GM19397 (cell line): ENCODE measurements around the gene CMAS.
"Not testable (repeated sequence)": the region's sequence is repeated elsewhere in the genome, so short reads cannot be mapped to it uniquely, and the experiment has no call there.

Source experiments
- ATAC-seq: cut with Tn5 transposase; IDR thresholded peaks from one replicate; pipeline ENCODE4 v1.9.1; 2021; ENCODE audit warnings: mild to moderate bottlenecking, moderate library complexity; ENCODE audit not compliant: unreplicated experiment

The CMAS gene

DNA sequence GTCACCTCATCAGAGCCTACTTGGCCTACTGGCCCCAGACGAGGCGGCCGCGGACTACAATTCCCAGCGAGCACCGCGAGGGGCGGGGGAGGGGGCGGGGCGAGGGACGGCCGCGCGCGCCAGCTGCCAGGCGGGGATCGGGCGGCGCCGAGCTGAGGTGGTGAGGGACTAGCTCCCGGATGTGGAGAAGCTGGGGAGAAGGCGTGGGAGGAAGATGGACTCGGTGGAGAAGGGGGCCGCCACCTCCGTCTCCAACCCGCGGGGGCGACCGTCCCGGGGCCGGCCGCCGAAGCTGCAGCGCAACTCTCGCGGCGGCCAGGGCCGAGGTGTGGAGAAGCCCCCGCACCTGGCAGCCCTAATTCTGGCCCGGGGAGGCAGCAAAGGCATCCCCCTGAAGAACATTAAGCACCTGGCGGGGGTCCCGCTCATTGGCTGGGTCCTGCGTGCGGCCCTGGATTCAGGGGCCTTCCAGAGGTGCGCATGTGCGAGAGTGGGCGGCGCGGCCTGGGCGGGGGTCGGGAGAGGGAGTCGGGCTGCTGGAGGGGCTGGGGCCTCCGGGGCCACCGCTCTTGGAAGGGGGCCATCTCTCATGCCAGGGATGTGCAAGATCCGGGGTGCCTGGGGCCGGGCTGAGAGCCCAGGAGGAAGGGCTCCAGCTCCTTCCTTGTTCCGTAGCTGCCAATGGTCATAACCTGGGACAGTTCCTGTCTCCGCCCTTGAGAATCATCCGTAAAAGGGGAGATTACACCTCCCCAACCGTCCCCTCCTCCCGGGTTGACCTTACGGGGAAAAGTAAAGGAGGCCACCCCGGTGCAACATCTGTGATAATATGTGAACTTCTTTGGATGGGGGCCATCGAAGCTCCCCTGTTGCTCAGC is at the start of gene CMAS:
CMAS (plus strand) TSS at position 129 of the 878 bp plus-strand sequence; CDS start at position 215, 86 bp downstream.
- ATAC-seq, result peak; percentile 95

DNA sequence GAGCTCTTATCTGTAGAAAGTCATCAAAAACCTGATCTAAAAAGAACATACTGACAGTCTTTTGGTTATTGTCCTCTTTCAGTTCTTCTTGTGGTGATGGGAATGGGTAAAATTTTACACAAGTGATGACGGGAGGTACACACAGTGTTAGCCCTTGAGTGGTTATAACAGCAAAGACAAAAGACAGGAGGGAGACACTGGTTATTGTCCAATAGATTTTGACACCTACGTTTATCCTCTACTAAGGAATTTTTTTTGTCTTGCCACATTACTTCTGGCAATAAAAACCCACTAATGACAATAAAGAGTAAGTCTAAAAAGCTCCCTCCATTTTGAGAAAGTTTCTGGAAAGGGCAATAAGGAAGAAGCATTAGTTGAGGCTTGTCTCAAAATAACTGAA is 47.7 kb upstream of the CMAS start:
- no peak for ATAC-seq

DNA sequence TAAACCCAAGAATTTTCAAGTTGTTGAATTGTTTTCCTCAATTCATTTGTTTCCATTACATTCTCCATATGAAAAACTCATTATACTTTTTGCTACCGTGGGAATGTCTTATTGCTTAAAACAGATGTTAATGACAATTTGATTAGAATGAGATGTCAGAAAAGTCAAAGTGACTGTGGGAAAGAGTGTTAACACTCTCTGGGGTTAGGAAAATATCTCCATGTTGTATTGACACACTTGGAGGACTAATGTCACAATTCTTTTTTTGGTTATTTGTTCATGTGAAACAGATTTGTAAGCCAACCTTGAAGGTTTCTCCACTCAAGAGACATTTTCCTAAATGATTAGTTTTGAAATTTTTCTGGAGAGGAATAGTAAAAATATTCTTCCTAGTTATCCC is 47.2 kb upstream of the CMAS start:
- ATAC-seq, result no peak

DNA sequence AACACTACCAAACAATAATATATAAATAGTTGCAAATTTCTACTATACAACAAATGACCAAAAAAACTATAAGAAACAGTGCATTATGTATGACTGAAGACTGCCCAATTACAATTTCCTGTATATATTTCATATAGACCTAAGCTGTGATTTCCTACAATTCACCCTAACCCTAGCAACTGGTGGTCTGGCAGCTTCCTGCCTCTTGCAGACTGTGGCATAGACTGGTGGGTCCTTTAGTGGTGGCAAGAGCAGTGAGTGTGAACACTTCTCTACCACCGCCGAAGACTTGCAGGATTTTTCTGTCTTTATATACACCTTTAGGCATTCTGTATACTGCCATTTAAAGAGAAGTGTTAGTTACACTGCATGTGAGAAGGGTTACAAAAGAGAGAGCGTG is 43.6 kb upstream of the CMAS start:
- ATAC-seq, result no peak

DNA sequence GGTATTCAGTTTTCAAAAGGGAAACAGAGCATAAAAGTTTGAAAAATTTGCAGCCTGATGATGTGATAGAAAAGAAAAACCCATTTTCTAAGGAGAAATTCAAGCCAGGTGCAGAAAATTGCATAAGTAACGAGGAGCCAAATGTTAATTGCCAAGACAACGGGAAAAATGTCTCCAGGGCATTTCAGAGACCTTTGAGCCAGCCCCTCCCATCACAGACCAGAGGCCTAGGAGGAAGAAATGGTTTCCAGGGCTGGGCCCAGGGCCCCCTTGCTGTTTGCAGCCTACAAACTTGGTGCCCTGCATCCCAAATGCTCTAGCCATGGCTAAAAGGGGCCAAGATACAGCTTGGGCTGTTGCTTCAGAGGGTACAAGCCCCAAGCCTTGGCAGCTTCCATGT is 38.2 kb upstream of the CMAS start:
- ATAC-seq, result not testable (repeated sequence)

DNA sequence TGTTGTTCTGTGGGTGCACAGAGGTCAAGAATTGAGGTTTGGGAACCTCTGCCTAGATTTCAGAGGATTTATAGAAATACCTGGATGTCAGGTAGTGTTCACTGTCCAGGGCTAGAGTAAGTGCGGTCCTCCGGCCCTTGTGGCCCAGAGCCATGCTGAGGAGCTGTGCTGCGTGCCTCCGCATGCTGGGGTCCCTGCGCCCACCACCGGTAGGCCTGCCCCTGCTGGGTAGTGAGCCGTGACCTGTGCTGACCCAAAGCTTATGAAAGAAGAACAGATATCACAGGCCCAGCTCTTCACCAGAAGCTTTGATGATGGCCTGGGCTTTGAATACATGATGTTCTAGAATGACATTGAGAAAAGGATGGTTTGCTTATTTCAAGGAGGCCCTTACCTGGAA is 37.8 kb upstream of the CMAS start:
- ATAC-seq, result no peak

DNA sequence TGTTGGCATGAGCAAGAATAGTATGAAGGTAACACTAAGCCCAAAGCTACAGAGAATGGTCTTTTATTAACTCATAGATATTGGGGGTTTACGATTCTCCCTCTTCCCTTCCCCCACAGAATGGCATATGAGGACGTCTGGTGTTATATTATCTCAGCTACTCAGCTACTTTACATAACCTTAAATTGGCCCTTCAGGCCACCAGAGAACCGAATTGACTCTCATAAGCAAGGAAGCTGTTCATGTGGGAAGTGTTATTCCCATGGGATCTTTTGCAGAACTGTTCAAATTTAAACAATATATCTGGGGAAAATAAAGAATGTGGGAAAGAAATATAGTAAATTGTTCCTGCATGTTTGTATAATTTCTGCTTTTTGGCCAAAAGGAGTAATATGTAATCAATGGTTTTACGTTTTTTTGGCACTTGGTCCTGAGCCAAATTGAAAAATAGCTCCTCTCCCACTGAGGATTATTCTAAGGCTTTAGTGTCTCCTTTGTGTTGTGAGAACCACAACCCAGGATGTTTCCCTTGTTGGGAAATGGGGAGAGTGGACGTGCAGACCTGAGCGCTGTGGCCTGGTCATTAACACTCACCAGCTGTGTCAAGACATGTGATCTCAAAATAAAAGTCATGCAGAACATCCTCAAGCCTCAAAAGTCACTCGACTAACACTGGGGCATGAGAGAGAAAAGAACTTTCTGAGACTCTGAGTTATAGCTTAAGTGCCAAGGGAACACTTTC is 31.8 kb upstream of the CMAS start:
- no peak for ATAC-seq

DNA sequence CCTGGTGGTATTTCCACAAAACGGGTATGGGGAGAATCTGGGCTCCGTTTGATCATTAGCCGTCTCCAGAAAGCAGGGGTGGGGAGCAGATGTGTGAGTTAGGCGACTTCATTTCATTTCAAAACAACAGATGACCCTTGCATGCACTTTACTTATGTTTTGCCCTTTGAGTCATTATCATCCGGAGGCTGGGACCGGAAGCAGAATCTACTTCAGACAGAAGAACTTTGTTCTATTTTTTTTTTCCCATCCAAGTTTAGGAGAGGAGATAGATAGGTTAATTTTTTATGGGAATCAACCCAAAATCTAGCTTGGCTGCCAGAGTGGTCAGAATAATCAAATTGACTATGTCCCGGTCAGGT is 31.3 kb upstream of the CMAS start:
- ATAC-seq, result no peak

DNA sequence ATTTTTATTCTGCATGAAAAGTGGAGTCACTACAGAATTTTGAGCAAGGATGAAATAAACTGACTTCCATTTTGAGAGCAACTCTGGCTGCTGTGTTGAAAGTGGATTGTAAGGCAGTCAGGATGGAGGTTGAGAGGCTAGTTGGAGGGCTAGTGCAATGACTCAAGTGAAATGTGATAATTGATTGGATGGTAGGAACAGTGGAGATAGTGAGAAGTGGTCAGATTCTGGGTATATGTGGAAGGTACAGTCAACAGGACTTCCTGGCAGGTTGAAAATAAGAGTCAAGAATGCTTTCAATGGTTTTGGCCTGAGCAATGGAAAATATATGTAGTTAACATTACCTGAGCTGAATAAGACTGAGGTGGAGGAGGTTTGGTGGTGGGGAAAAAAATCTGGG is 29.0 kb upstream of the CMAS start:
- ATAC-seq, result no peak

DNA sequence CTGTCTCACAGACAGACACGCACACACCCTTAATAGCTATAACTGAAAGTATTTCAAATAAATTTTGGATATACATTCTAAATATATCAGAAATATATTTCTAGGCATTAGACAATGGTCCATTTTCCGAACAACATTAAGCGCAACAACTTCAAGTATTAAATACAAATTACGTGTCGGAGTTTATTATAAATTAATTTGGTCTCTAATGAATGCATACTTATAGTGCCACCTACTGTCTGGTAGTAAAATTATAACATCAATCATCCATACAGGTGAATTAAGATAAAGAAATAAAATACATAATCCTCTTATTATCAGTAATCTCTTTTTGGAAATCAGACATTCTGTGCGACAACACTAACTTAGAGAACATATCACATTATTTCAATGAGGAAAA is 27.2 kb upstream of the CMAS start:
- no peak for ATAC-seq

DNA sequence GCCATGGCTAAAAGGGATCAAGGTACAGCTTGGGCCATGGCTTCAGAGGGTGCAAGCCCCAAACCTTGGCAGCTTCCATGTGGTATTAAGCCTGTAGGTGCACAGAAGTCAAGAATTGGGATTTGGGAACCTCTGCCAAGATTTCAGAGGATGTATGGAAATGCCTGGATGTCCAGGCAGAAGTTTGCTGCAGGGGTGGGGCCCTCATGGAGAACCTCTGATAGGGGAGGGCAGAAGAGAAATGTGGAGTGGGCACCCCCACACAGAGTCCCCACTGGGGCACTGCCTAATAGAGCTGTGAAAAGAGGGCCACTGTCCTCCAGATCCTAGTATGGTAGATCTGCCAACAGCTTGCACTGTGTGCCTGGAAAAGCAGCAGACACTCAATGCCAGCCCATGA is 22.5 kb upstream of the CMAS start:
- ATAC-seq, result not testable (repeated sequence)

DNA sequence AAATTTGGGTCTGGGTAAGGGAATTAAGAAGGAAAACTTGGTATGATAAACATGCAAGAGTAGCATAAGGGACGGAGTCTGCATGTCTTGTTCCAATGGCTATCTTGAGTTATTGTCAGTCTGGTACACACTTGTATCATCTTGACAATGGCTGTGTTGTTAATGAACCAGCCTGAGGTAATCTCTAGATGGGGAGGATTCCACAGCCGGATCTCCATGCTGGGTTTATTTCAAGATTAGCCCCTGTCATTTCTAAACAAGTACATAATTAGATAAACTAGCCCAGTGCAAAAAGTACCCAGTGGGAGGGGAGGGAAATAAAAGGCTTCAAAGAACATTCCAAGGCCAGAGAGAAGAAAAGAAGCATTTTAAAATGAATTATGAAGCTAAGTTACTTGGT is 16.5 kb upstream of the CMAS start:
- ATAC-seq, result no peak

DNA sequence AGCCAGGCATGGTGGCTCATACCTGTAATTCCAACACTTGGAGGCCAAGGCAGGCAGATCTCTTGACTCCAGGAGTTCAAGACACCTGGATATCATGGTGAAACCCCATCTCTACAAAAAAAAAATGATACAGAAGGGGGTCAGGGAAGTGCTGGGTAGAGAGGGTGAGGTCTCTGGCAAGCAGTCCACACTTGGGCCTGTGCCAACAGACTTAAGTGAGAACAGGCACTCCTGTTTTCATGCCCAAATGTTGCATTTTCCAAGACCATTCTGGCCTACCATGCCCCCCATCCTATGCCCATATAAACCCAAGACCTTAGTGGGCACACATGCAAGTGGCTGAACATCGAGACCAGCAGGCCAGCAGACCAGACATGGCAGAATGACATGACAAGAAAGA is 16.0 kb upstream of the CMAS start:
- no peak for ATAC-seq

DNA sequence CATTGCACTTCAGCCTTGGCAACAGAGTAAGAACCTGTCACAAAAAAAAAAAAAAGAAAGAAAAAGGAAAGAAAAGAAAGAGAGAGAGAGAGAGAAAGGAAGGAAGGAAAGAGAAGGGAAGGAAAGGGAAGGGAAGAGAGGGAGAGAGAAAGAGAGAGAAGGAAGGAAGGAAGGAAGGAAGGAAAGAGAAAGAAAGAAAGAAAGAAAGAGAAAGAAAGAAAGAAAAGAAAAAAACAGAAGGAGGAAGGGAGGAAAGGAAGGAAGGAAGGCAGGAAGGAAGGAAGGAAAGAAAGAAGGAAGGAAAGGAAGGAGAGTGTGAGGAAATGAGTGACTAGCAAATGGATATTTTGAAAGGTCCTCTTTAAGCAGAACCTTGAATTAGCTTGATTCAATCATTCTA is 13.3 kb upstream of the CMAS start:
- ATAC-seq, result no peak

DNA sequence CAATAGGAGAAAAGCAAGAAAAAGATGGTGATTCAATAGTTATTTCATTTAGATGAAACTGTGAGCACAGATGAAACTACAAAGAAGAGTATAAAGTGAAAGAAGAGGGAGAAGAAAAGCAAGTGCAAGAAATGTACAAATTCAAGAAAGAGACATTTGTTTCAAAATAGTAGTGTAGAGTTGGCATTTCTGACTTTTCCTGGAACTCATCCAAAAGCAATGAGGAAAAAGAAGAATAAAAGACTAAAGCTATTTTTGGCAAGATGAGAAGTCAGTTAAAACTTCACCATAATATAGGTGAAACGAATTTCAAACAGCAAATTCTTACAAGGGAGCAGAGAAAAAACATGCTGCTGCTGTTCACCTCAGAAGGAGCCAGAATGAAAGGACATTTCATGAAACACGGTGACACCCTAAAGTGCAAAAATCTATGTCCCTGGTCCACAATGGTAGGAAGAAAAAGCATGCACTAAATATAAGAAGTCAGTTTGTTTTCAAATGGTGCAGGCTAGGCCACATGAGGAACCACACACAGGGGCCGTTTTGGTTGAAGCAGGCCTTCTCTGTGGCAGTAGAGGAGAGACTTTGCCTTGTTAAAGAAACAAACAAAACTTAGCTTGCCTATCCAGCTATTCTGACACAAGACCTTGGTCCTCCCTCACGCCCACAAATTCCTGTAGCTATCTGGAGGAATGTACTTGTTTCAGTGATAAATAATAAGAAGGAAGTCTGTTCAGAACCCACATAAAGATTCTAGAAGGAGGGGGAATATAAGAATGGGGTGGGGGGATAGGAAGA is 11.1 kb upstream of the CMAS start:
- ATAC-seq, result no peak

DNA sequence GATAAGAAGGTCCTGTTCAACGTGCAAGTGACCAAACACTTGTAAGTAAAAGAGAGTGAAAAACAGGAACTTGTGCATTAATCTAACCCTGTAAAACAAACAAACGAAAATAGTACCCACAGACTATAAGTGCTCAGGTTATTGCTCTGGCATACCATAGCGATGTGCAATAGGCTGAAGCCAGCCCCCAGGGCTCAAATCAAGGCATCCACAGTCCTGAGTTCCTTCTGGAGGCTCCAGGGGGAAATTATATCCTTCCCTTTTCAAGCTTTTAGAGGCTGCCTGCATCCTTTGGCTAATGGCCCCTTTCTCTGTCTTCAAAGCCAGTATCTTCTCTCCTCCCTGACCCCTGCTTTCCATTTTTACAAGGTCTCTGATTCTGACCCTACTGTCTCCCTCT is 8.1 kb upstream of the CMAS start:
- ATAC-seq, result no peak

DNA sequence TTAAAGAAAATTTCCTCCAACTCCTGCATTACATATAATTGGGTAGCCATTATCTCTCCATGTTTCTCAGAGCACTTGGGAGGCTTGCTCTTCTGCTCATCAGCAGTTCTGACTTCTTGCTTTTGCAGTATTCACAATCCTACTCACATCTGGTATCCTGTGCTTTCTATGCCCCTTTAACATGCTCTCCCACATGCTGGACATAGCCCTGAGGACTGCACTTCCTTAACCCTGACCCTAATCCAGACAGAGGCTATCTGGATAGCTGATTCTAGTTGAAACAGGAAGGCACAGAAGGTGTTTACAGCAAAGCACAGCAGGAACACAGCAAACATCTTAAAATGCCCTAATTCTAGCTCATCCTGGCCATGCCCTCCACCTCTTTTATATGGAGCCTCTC is 7.3 kb upstream of the CMAS start:
- ATAC-seq, result no peak

DNA sequence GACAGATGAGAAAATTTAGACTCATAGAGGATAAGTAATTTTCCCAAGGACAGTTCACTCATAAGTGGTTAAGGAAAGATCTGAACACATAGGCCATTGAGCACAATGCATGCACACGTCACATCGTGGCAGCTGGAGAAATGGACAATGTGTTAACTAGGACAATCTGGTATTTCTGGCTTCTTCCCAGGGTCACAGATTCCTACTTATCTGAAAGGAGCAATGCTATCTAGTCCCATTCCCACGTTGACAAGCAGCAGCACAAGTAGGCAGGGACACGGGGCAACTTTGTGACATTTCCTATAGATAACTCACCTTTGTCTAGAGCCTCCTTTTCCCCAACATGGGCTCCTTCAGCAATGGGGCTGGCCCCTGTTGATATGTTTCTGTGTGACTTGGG is 6.7 kb upstream of the CMAS start:
- ATAC-seq, result no peak

DNA sequence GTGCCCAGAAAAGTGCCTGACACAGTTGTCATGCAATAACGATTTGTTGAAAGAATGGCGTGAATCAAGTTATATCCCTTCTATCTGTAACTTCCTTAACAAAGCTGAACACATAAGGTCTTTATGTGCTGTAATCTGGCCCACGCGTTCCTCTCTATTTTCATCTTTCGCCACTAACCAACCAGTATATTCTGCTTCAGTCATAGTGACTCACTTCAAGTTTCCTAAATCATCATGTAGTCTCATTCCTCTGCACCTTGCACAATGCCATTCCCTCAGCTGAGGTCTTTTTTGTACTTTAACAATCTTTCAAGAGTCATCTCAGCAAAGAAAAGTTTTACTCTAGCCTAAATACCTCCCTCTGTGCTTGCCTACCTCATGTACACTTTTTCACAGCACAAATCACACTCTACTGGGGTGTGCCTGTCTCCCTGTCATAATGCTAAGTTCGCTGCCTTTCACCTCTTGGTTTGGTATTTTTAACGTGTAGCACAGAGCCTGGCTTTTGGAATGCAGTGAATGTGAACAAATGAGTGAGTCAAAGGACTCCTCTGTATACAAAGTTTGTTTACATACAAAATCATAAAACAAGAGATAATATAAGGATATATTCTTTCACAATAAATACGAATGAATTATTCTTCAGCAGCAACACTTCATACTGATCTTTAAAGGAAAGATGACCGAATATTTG is 2.9 kb upstream of the CMAS start:
- no peak for ATAC-seq

DNA sequence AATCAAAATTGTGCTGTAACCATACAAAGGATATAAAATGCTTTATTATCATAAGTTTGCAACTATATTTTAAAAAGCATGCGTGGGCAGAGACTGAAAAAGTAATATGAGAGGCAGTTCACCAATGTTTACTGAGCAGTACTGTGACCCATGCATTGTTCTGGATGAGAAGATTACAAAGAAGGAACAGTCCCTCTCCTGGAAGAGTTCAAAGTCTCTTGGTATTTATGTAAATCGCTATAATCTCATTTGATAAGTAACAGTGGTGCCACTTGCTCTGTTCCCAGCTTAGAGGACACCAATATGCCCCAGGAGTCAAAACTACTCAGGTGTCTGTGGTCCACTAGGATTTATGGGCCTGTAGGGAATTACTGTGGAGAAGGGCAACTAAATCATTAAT is 2.1 kb upstream of the CMAS start:
- no peak for ATAC-seq

DNA sequence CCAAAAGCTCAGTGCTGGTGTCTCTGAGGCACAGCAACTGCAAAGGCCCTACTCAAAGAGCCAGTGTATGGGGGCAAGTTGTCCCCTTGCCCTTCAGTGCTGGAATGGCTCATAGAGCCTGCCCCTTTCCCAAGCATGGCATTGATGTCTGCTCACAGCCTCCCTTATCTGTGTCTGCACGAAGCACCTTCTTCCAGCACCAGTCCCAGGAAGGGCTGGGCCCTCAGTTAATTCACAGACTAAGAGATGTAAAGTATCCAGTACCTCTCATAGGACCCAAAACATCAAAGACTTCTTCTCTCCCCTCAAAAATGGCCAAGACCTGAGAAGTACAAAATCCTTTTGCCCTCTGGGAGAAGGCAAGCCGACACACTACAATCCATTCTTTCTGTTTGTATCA is 1.6 kb upstream of the CMAS start:
- ATAC-seq, result no peak
